HG03460 (cell line): ENCODE data around the gene CNTNAP2.

Experiments used
- ATAC-seq: cut with Tn5 transposase; IDR thresholded peaks from one replicate; pipeline ENCODE4 v1.9.1; 2021; ENCODE audit not compliant: unreplicated experiment

CNTNAP2 gene

GRCh38 chr7:146661435-146661834, 544.8 kb downstream of the CNTNAP2 start:
- no peak for ATAC-seq

- ATAC-seq = no peak
Observed at GRCh38 chr7:146661929-146662328, 545.3 kb downstream of the CNTNAP2 start.

- no peak for ATAC-seq
Observed at GRCh38 chr7:146665023-146665422, 548.4 kb downstream of the CNTNAP2 start.

GRCh38 chr7:146670532-146670931, 553.9 kb downstream of the CNTNAP2 start:
- ATAC-seq = no peak

GRCh38 chr7:146681487-146681886, 564.9 kb downstream of the CNTNAP2 start:
- ATAC-seq = no peak

DNA sequence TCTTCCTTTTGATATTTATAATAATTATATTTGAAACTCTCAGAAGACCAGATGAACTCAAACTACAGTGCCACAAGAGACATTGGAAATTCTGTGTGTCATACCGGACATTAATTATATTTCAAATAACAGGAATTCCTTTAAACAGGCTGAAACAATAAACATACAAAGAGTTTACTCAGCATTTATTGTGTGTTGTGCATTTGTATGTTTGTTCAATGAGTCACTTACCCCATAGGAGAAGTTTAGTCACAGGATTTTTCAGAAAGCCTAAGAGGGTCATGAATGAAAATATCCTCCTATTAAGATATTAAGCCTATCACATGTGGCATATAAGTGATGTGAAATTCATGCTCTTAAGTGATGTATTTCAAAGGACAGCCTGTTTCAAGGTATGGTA, 566.8 kb downstream of the CNTNAP2 start:
- ATAC-seq = no peak

- ATAC-seq = no peak
Observed at GRCh38 chr7:146690987-146691386, 574.4 kb downstream of the CNTNAP2 start.

DNA sequence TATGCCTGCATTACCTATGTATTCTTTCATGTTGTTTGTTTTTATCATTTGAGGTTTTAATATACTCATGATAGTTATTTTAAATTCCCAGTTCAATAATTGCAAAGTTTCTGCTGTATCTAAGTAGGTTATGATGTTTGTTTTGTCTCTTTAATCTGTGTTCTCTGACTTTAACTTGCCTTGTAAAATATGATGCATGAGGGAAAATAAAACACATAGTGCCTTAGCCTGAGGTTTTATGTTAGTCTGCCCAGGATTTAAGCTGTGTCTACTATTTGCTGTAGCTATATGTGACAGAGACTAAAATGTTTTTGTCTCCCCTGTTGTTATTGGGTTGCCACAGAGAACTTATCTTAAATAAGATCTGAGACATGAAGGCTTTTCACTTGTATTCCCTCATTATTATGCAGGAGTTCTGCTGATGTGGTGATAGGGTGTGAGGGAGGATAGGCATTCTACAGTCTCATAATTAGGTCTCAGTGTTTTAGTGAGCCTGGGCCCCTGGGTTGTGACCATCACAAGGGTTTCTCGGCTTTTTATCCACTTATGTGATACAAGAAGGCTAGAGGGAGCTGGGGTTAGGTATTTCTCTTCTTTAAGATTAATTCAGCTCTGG, 582.5 kb downstream of the CNTNAP2 start:
- ATAC-seq = no peak

- ATAC-seq = no peak
Observed at GRCh38 chr7:146700015-146700560, 583.5 kb downstream of the CNTNAP2 start.

DNA sequence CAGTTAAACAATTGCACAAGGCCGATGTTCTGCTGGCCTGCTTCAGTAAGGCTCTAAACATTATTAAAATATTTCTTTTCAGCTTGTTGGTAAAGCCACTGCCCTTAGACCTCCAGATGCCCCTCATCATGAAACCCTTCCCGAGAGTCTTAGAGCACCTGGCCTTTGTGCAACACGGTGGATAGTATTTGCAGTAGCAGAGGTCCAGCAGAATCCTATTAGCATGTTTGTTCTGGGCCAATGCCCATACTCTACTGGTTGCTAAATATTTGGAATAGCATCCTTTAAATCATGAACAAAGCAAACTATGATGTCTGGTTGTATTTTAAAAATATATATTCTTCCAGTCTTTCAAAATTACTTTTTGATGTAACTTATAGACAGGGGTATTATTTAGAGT, 584.6 kb downstream of the CNTNAP2 start:
- no peak for ATAC-seq

GRCh38 chr7:146702898-146703297, 586.3 kb downstream of the CNTNAP2 start:
- ATAC-seq = no peak

DNA sequence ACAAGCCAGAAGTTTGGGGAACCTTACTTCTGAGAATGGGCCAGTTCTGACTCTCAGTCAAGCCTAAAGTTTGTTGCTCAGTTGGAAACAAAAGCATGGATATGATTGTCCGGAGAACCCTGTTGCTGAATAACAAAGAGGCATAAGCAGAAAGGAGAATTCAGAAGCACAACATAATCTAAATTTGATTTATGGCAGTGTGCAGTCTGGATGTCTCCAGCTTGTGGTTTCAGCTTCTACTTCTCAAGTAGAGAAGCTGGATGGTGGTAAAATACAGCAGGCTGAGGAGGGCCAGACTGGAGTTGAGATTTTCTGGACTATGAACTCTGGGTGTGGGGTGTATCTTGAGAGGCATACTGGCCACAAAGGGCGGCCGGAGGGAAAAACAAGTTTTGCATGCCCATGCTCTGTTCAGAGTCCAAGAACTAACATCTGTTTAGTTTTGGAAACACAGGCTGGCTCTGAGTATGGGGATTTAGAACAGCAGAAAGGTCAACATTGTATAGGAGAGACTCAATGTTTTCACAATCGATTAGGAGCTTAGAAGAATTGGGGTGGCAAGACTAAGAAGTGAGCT, 592.9 kb downstream of the CNTNAP2 start:
- ATAC-seq = no peak

DNA sequence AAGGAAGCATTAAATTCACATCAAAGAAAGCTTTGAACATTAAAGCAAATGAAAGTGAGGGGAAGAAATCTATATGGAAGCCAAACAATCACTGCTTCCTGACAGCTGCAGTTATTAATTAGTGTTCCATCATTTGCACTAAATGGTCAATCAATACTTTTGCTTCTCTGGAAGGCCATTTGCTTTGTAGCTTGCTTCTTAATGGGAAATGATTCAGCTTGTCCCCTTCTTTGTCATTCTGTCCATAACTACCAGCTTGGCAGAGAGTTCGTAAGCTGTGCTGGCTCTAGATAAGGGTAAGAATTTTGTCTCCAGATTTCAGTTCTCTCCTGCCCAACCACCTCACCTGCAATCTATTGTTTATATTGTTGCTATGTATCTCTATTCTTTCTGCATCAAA, 596.6 kb downstream of the CNTNAP2 start:
- ATAC-seq = no peak

GRCh38 chr7:146713934-146714333, 597.3 kb downstream of the CNTNAP2 start:
- no peak for ATAC-seq

DNA sequence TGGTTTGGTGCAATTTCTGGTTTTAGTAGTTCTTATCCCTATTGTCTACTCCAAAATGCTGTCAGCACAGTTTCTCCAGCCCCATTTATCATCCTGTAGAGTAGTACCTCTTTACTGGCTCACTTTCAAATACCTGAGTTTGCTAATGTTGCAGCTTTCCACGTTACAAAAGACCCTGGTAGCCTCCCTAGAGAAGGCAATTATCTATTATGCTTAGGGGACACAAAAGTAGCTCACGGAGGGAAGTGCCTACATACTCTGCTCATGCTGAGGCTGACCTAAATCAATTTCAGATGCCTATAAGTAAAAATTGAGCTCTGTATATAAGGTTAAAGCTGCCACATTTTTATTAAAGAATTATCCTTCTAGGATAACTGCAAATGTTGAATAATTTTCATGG, 603.6 kb downstream of the CNTNAP2 start:
- ATAC-seq = no peak

DNA sequence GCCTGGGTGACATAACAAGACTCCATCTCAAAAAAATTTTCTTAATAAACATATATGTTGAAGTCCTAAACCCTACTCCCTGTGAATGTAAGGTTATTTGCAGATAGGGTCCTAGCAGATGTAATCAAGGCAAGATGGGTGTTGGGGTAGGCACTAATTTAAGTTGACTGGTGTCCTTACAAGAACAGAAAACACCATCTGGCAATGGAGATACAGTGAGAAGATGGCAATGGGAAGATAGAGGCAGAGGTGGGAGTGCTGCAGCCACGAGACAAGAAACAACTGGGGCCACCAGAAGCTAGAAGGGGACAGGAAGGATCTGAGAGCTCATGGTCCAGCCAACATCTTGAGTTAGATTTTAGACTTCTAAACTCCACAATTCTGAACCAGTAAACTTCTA, 606.4 kb downstream of the CNTNAP2 start:
- no peak for ATAC-seq

- no peak for ATAC-seq
Observed at GRCh38 chr7:146725520-146725919, 608.9 kb downstream of the CNTNAP2 start.

GRCh38 chr7:146728141-146728540, 611.5 kb downstream of the CNTNAP2 start:
- no peak for ATAC-seq

GRCh38 chr7:146728611-146729010, 612.0 kb downstream of the CNTNAP2 start:
- no peak for ATAC-seq

DNA sequence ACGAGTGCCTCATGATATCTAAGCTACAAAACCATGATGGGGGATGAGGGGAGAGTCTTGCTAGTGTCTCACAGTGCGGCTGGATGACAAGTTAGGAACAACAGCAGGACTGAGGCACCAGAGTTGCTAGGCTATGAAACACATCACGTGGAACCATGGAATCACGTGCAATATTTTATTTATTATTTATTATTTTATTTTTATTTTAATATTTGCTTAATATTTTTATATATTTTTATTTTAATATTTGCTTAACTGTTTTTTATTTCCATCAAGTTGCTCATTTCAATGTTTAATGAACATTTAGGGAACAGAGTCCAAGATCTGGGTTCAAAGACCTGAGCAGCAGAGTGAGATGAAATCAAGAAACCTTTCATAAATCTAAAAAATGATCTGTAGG, 614.6 kb downstream of the CNTNAP2 start:
- ATAC-seq = no peak

DNA sequence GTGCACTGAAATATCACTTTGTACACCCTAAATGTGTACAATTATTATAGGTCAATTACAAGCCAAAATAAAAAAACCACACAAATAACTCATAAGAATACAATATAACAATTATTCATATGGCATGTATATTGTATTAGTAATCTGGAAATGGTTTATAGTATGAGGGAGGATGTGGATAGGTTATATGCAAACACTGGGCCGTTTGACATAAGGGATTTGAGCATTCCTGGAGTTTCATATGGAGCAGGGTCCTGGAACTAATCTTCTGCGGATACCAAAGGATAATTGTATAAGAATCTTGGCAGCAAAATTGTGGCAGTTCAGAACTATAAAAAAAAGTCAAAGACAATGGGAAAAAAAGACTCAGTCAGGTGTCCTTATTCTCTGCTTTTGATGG, 619.4 kb downstream of the CNTNAP2 start:
- ATAC-seq = no peak

- no peak for ATAC-seq
Observed at GRCh38 chr7:146736446-146737190, 620.0 kb downstream of the CNTNAP2 start.
